HG03280 (cell line): ENCODE measurements around the gene ATP7A.
"Not testable (repeated sequence)": the region's sequence is repeated elsewhere in the genome, so short reads cannot be mapped to it uniquely, and the experiment has no call there.

Source experiments
- ATAC-seq: cut with Tn5 transposase; IDR thresholded peaks from one replicate; pipeline ENCODE4 v1.9.1; 2021; ENCODE audit warnings: mild to moderate bottlenecking, moderate library complexity; ENCODE audit not compliant: unreplicated experiment

Gene ATP7A

DNA sequence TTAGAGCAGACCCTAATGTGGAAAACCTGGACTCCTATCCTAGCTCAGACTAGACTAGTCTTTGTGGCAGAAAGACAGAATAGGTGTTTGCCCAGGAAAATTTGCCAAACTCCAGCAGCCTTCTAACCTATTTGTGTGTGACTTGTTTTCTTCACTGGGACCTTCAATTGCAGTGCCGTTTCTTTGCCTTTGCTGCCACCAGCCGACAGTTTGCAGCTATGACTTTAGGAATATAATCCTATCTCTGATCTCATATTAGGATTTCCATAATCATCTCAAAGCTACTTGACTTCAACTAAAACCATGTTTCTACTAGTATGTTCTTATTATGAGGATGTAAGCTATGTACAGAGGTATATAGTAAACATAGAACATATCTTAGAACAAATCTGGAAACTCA lies 119.2 kb downstream of the ATP7A start:
- no peak for ATAC-seq

DNA sequence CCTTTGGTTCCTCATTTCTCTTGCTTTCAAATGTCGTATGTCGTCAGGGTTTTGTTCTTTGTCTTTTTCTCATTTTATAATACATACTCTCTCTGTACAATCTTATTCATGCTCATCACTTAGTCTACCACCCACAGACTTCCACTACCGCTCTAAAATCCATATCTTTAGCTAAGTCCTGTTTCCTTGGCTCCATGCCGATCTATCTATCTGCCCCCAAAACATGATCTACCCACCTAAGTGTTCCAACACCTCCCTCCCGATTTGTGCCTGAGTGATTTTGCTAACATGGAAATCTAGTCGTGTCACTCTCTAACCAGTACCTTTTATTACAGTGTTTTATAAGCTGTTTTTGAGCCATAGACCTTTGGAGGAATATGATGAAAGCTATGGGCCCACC lies 124.6 kb downstream of the ATP7A start:
- ATAC-seq = no peak

DNA sequence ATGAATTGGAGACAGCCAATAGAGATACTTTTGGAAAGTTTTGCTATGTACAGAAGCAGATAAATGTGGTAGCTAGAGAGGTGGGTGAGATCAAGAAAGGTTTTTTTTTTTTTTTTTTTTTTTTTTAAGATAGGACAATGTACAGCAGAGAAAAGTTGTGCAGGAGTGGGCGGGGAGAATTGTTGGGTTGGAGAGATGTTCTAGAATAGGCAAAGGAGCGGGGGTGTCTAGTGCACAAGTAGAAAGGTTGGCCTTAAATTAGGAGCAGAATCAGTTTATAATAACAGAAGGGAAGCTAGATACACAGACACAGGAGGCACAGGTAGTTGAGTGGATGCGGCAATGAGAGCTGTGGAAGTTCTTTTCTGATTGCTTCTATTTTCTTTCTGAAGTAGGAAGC lies 127.4 kb downstream of the ATP7A start:
- ATAC-seq = no peak

DNA sequence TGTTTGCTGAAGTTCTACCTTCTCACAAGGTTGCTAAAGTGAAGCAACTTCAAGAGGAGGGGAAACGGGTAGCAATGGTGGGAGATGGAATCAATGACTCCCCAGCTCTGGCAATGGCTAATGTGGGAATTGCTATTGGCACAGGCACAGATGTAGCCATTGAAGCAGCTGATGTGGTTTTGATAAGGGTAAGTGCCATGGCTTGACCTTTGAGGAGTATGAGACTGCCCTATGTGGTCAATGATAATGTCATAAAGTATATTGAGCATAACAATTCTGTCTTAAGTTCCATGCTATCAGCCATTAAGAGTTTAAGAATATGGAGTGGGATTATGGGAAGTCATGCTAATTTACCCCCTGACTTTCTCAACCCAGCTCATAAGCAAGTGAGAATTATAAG lies 132.1 kb downstream of the ATP7A start:
- no peak for ATAC-seq

DNA sequence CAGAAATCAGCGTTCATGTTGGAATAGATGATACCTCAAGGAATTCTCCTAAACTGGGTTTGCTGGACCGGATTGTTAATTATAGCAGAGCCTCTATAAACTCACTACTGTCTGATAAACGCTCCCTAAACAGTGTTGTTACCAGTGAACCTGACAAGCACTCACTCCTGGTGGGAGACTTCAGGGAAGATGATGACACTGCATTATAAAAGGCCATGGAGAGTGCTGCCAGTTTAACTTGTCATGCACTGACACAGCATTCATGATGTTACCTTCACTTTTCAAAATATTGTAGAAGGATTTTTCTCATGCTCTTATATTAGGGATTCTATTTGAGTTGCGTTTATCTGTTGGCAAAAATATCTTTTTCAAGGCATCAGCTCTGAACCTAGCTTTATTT lies 135.9 kb downstream of the ATP7A start:
- no peak for ATAC-seq

DNA sequence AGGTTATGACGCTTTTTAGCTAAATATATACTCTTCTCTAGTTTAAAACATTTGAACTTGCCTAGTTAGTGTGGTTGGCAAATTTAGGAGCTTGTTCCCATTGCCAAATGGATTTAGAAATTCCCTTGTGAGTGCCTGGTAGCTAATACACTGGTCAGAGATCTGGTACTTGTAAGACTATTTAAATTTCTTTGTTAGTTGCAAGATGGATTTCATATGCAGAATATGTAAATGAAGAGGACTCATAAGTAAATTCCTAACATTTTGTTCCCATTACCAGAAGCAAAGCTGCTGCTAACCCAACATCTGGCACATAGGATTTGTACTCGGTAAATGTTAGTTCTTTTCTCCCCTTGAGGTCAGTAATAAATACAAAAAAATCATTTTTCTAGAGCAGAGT lies 137.6 kb downstream of the ATP7A start:
- ATAC-seq = no peak

DNA sequence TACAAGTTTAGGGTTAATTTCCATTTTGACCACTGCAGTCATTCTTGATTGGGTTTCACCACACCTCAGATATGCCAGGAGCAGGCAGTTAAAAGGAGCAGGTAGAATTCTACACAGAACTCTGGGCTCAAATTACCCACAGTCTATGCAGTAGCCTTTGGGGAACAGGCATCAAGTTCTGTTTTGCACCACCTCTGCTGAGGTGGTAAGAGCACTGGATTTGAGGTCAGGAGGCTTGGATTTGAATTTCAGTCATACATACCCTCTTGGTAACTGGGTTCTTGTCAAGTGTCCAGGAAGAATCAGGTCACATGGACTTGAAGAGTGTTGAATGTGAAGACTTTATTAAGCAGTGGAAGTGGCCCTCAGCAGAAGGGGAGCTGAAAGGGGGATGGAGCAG lies 153.2 kb downstream of the ATP7A start:
- no peak for ATAC-seq

DNA sequence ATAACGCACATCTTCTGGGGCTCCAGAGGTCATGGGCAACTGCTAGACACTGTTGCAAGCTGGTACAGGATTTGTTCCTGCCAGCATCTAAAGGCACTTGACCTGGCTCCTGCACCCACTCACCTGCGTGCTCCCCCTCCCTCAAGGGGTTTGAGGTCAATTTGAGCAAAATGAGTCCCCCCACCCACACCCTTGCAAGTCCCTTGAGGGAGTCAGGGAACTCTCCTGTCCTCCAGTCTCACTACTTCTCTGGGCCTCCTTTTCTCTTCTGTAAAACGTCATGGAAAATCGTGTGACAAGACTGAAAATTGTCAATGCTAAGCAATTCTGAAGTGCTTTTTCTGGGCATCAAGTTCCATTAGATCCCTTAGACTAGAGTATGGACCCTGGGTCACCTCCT lies 153.7 kb downstream of the ATP7A start:
- ATAC-seq = no peak

DNA sequence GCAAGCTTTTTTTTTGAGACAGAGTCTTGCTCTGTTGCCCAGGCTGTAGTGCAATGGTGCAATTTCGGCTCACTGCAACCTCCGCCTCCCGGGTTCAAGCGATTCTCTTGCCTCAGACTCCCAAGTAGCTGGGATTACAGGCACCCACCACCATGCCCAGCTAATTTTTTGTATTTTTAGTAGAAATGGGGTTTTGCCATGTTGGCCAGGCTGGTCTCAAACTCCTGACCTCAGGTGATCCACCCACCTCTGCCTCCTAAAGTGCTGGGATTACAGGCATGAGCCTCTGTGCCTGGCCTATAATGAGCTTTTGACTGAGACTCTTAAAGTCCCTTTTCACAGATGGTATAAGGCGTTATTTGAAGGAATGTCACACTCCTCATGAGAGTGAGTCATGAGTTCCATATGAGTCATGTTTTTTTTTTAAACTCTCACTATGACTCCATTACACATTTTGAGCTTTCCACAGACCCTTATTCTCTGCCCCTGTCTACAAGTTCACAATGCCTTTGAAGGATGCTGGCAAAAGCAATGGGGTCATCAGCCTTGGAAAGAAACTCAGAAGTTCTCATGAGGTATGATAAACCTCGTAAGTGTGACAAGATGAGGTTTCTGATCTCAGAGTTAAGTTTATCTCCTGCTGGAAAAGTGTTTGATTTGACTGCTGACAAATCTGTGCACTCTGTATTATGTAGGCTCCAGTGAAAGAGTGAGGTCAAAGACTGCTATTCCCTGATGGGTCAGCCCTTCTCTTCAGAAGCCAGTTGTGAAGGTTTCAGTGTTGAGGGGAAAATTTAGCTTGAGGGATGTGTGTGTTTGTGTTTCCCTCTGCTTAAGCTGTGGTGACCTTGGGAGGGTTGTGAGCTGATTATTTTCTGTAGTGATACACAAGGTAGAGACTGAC lies 154.5 kb downstream of the ATP7A start:
- peak; percentile 81 for ATAC-seq

DNA sequence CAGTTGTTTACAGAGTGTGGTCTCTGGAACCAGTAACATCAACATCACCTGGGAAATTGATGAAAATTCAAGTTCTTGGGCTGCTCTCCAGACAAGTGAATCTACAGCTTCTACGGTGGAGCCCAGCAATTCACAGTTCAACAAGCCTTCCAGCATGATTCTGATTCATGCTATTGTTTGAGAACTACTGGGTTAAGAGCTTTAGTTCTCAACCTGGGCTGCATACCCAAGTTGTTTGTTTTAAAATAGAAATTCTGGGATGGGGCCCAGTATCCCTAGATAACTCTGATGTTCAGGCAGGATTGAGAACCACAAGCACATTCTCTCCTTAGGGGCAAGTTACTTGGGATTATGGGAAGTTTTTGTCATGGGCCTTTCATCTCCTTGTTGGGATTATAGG lies 155.6 kb downstream of the ATP7A start:
- ATAC-seq = no peak

DNA sequence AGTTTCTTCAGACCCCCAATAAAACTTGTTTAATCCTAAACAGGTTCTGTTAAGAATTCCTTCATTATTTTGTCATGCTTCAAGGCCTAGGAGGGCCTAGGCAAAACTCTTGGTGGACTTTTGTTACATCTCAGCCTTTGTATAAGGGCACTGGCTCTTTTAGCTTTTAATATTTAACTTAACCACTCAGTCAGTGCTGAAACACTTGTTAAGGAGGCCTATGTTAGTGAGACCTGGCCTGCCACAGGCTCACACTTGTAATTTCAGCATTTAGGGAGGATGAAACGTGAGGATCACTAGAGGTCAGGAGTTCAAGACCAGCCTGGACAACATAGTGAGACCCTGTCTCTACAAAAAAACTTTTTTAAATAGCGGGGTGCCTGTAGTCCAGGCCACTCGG lies 160.8 kb downstream of the ATP7A start:
- no peak for ATAC-seq

DNA sequence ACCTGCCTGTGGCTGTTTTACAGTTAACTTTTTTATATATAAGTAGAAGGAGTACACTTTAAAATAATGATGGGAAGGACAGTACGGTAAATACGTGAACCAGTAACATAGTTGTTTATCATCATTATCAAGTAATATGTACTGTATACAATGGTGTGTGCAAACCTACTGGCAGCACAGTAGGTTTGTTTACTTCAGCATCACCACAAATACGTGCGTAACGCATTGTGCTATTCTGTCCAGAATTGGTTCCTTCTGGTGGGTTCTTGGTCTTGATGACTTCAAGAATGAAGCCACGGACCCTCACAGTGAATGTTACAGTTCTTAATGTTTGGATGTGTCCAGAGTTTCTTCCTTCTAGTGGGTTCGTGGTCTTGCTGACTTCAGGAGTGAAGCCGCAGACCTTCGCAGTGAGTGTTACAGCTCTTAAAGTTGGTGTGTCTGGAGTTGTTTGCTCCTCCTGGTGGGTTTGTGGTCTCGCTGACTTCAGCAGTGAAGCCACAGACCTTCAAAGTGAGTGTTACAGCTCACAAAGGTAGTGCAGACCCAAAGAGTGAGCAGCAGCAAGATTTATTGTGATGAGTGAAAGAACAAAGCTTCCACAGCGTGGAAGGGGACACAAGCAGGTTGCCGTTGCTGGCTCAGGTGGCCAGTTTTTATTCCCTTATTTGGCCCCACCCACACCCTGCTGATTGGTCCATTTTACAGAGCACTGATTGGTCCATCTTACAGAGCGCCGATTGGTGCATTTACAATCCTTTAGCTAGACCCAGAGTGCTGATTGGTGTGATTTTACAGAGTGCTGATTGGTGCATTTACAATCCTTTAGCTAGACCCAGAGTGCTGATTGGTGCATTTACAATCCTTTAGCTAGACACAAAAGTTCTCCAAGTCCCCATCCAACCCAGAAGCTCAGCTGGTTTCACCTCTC lies 162.9 kb downstream of the ATP7A start:
- ATAC-seq = not testable (repeated sequence)

DNA sequence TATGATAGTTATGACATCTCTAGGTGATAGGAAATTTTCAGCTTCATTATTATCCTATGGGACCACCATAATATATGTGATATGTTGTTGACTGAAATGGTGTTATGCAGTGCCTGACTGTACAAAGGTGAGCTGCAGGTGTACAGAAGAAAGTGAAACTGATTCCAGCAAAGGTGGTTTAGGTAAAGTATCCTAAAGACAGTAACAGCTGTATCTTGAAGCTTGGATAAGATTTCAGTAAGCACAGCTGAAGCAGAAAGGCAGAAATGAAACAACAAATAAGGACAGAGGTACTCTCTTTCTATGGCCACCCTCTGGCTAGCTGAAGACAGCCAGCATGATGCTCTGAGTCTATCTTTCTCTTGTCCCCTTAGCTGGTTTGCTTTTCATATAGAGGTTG lies 163.6 kb downstream of the ATP7A start:
- no peak for ATAC-seq

DNA sequence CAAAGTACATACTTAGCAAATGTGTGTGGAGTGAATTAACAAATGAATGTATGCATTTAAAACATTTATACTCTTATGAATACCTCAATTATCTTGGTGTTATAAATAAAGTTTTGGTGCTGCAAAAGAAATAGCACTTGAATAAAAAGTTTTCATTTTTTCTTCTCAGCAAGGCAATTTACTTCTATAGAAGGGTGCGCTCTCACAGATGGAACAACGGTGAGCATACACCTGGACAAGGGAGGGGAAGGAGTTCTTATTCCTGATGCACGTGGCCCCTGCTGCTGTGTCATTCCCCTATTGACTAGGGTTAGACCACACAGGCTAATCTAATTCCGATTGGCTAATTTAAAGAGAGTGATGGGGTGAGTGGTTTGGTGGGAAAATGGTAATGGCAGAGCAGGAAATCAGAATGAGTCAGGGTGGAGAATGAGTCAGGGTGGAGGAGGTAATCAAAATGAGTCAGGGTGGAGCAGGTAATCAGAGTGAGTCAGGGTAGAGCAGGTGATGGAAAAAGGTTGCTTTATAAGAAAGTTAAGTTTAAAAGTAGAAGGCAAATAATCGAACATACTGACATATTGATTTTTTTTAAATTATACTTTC lies 165.4 kb downstream of the ATP7A start:
- no peak for ATAC-seq

DNA sequence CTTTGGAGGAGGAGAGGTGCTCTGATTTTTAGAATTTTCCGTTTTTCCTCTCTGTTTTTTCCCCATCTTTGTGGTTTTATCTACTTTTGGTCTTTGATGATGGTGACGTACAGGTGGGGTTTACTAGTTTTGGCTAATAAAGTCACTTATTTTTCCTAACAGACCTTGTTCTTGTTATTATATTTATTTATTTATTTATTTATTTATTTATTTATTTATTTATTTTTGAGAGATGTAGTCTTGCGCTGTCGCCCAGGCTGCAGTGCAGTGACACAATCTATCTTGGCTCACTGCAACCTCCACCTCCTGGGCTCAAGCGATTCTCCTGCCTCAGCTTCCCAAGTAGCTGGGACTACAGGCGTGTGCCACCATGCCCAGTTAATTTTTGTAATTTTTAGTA lies 170.9 kb downstream of the ATP7A start:
- not testable (repeated sequence) for ATAC-seq

DNA sequence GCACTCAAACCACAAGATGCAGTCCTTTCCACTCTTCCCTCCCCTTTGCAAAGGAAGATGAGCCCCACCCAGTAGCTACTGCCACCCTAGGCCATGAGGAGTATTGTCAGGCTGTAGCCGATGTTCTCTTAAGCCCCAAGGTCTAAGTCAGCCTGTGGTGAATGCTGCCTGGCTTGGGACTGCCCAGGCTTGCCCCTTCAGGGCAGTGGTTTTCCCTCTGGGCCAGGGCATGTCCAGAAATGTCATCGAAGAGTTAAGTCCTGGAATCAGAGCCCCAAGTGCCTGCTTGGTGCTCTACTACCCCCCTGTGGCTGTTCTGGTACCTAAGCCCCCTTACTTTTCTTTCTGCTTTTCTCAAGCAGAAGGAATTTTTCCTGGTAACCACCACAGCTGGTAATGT lies 181.8 kb downstream of the ATP7A start:
- peak; percentile 65 for ATAC-seq

DNA sequence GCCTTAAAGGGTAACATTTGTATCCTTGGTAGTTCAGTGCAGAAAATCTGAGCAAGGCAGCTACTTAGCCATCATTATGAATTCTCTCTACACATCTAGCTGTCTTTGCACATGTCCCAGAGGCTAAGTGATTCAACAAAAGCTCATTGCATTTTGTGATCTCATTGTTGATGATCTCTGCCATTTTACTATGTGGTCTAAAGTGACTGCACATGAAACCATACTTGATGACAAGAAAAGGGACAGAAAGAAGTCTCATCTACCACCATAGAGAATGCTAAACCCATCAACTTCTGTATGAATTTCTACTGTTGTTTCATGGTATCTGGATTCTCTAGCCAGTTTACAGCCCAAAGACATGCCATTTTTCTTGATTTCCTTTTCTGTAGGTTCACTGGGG lies 187.6 kb downstream of the ATP7A start:
- no peak for ATAC-seq
